DND-41 (cell line): Measurements from ENCODE around the gene JUN.

Source experiments
- ATAC-seq: fragments of 200-7000 bp; cut with Tn5 transposase; 3 replicates; pipeline ENCODE4 v1.9.1; 2021; ENCODE audit warnings: low read depth; ENCODE audit not compliant: insufficient read depth
- DNase-seq: peaks from one replicate; pipeline ENCODE4 v3.0.0-alpha.2; 2020
- H2AFZ ChIP-seq: 2 replicates; pipeline ENCODE4 v1.6.0; 2012; ENCODE audit warnings: low read depth, low read length
- H3K27ac ChIP-seq: 2 replicates; pipeline ENCODE4 v1.5.1; 2012; ENCODE audit warnings: low read length, inconsistent platforms
- H3K27me3 ChIP-seq: fragments of 200-600 bp; sonication (generic); 2 replicates; pipeline ENCODE4 v1.6.0; 2012; ENCODE audit warnings: low read length, mild to moderate bottlenecking, inconsistent platforms; ENCODE audit not compliant: insufficient read depth, poor library complexity
- H3K36me3 ChIP-seq: 2 replicates; pipeline ENCODE4 v1.5.1; 2012; ENCODE audit warnings: low read length, inconsistent platforms; ENCODE audit not compliant: insufficient read depth
- H3K4me1 ChIP-seq: 2 replicates; pipeline ENCODE4 v1.5.1; 2012; ENCODE audit warnings: mild to moderate bottlenecking, low read length; ENCODE audit not compliant: insufficient read depth
- H3K4me2 ChIP-seq: 2 replicates; pipeline ENCODE4 v1.6.0; 2012; ENCODE audit warnings: mild to moderate bottlenecking, moderate library complexity, low read length, inconsistent platforms; ENCODE audit not compliant: insufficient read depth
- H3K4me3 ChIP-seq, 2 experiments: fragments of 200-600 bp in 1 of 2; shearing (Covaris generic) in 1 of 2; 2 replicates each; pipeline ENCODE4 v1.5.1; 2012 to 2016; ENCODE audit warnings: inconsistent platforms in 2 of 2, low read length in 2 of 2, mild to moderate bottlenecking in 2 of 2, low read depth in 1 of 2, moderate library complexity in 1 of 2
- H3K79me2 ChIP-seq: 2 replicates; pipeline ENCODE4 v1.6.0; 2012; ENCODE audit warnings: low read length, inconsistent platforms; ENCODE audit not compliant: insufficient read depth
- H3K9ac ChIP-seq: 2 replicates; pipeline ENCODE4 v1.6.0; 2012; ENCODE audit warnings: low read depth, mild to moderate bottlenecking, inconsistent platforms, low read length, moderate library complexity
- H3K9me3 ChIP-seq: 2 replicates; pipeline ENCODE4 v1.5.1; 2012; ENCODE audit warnings: low read length, moderate library complexity, mild to moderate bottlenecking, inconsistent platforms; ENCODE audit not compliant: insufficient read depth, severe bottlenecking
- H4K20me1 ChIP-seq: 2 replicates; pipeline ENCODE4 v1.6.0; 2012; ENCODE audit warnings: low read length; ENCODE audit not compliant: insufficient read depth
- EZH2 ChIP-seq: IDR thresholded peaks from 3 replicates; pipeline ENCODE4 v1.6.1; 2012; ENCODE audit warnings: borderline replicate concordance, low read depth, mild to moderate bottlenecking, moderate library complexity, low read length, inconsistent platforms; ENCODE audit not compliant: severe bottlenecking
- TF ChIP-seq, protein P1 (sequence below): IDR thresholded peaks from 2 replicates; pipeline ENCODE4 v1.5.1; 2012; ENCODE audit warnings: borderline replicate concordance, low read length, moderate library complexity, mild to moderate bottlenecking; ENCODE audit not compliant: poor library complexity, severe bottlenecking; ENCODE audit errors: extremely low read depth

Gene JUN

DNA sequence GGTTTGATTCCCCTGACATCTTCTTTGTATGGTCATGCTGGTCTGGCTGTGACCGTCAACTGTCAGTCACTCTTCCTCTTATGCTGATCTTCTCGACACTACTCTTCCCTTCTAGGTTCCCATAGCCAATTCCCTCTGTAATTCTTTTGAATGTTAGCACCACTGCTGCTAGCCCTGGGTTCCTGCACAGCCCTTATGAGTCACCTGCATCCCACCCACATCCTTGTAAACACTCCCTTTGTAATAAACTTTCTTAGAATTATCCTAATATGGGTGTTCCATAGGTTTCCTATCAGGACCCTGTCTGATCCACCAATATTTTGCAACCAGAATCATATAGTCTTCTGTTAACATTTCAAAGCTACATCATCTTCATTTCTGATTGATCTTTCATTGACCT lies 37.1 kb downstream of the JUN start:
- Histone ChIP-seq H3K79me2 (no peaks in the 10 kb centered on the region), H2AFZ (no peak overlapping the region), H3K9me3 (no peaks in the 10 kb centered on the region), H3K4me1 (no peaks in the 10 kb centered on the region), H3K36me3 (no peaks in the 10 kb centered on the region), H3K9ac (no peak overlapping the region), H3K4me3 (no peak overlapping the region), H4K20me1 (no peaks in the 10 kb centered on the region), H3K4me2 (no peak overlapping the region), H3K27me3 (no peaks in the 10 kb centered on the region), H3K27ac (no peak overlapping the region)
- no peak for TF ChIP-seq EZH2
- TF ChIP-seq, protein P1, sequence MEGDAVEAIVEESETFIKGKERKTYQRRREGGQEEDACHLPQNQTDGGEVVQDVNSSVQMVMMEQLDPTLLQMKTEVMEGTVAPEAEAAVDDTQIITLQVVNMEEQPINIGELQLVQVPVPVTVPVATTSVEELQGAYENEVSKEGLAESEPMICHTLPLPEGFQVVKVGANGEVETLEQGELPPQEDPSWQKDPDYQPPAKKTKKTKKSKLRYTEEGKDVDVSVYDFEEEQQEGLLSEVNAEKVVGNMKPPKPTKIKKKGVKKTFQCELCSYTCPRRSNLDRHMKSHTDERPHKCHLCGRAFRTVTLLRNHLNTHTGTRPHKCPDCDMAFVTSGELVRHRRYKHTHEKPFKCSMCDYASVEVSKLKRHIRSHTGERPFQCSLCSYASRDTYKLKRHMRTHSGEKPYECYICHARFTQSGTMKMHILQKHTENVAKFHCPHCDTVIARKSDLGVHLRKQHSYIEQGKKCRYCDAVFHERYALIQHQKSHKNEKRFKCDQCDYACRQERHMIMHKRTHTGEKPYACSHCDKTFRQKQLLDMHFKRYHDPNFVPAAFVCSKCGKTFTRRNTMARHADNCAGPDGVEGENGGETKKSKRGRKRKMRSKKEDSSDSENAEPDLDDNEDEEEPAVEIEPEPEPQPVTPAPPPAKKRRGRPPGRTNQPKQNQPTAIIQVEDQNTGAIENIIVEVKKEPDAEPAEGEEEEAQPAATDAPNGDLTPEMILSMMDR, result no peak
- DNase-seq (no peak), ATAC-seq (no peak)

DNA sequence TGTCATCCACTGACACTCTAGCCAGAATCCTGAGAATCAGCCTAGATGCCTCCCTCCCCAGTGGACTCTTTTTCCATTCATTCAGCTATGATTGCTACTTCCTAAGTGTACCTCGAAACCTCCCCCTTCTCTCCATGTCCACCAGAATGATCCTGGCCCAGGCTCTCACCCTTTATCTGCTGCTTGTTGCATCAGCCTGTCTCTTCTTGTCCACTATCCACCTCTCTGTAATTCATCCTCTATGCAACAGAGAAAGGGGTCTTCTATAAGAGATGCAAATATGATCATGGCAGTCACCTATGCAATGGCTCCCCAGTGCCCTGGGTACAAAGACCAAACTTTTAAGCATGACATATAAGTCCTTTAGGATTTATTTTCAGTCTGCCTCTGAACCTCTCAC lies 37.7 kb downstream of the JUN start:
- Histone ChIP-seq H2AFZ (no peak overlapping the region), H4K20me1 (no peaks in the 10 kb centered on the region), H3K4me1 (no peaks in the 10 kb centered on the region), H3K4me2 (no peak overlapping the region), H3K36me3 (no peaks in the 10 kb centered on the region), H3K9me3 (no peaks in the 10 kb centered on the region), H3K79me2 (no peaks in the 10 kb centered on the region), H3K27ac (no peak overlapping the region), H3K27me3 (no peaks in the 10 kb centered on the region), H3K9ac (no peak overlapping the region), H3K4me3 (no peak overlapping the region)
- DNase-seq, result no peak
- ATAC-seq, result no peak
- no peak for TF ChIP-seq EZH2
- TF ChIP-seq, protein P1, result no peak

DNA sequence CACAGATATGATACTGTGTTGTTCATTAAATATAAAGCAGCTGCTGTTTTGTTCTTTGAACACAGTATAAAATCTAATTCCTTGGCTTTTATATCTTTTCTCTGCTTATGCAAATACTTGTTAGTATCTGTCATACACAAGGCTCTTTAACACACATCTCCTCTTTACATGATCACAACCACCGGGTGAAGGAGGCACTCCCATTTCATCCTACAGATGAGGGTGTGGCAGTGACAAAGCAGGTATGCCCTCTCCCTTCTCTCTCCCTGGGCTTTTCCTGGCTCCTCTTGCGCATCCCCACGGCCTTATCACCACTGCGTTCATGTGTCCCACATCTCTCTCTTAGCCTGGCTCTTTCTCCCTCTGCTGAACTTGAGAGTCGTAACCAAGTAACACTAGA lies 38.2 kb downstream of the JUN start:
- Histone ChIP-seq H3K4me1 (no peaks in the 10 kb centered on the region), H3K9ac (no peak overlapping the region)
- ATAC-seq, result no peak

DNA sequence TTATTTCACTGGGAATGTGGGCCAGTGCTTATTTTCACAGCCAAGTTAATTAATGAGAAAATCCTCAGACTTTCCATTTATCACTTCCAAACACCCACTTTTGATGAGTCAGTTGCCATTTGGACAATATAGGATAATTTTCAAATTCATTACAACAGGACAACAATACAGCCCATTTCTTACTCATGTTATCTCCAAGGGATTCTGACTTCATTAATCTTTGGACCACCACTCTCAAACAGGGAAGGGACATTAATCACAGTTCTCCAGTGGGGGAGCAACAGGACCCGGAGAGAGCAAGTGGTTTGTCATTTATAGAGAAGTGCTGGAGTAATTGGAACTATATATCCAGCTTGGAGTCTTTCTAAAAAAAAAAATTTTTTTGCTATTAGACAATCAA lies 38.7 kb downstream of the JUN start:
- no peak overlapping the region for H3K4me2 ChIP-seq
- no peak overlapping the region for H3K27ac ChIP-seq
- no peak overlapping the region for H2AFZ ChIP-seq

More for the DNA sequence above, 38.2 kb downstream of the JUN start:
- Histone ChIP-seq H3K36me3 (no peaks in the 10 kb centered on the region), H3K79me2 (no peaks in the 10 kb centered on the region), H3K9me3 (no peaks in the 10 kb centered on the region), H3K4me3 (no peak overlapping the region), H3K27me3 (no peaks in the 10 kb centered on the region), H3K4me2 (no peak overlapping the region), H4K20me1 (no peaks in the 10 kb centered on the region), H2AFZ (no peak overlapping the region), H3K27ac (no peak overlapping the region)
- TF ChIP-seq EZH2, result no peak
- TF ChIP-seq, protein P1, result no peak
- DNase-seq, result no peak

More for the DNA sequence above, 38.7 kb downstream of the JUN start:
- H3K4me3 ChIP-seq, result no peak overlapping the region
- H3K9me3 ChIP-seq, result no peaks in the 10 kb centered on the region
- no peak overlapping the region for H3K9ac ChIP-seq
- no peaks in the 10 kb centered on the region for H4K20me1 ChIP-seq
- ATAC-seq (no peak), DNase-seq (no peak)
- no peaks in the 10 kb centered on the region for H3K4me1 ChIP-seq
- H3K79me2 ChIP-seq, result no peaks in the 10 kb centered on the region
- no peak for TF ChIP-seq EZH2
- TF ChIP-seq, protein P1, result no peak
- no peaks in the 10 kb centered on the region for H3K27me3 ChIP-seq
- H3K36me3 ChIP-seq, result no peaks in the 10 kb centered on the region
